ENCODE data around the gene TTC21A.
"Not testable (repeated sequence)": the region's sequence is repeated elsewhere in the genome, so short reads cannot be mapped to it uniquely, and the experiment has no call there.

The TTC21A gene

DNA sequence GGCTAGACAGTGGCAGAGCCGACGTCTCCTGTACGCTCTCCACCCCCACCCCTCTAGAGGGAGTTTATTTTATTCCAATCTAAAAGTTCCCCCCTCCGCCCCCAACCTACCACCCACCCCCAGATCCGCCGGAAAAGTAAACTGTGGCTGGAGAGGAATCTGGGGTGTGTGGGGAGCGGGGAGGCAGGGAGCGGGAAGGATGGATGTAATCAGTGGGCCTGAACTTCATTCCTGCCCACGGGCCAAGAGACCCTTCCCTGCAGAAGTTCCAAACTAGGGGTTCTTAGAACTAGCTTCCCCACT is 46.4 kb downstream of the TTC21A start:
- DNase-seq, result no peak

DNA sequence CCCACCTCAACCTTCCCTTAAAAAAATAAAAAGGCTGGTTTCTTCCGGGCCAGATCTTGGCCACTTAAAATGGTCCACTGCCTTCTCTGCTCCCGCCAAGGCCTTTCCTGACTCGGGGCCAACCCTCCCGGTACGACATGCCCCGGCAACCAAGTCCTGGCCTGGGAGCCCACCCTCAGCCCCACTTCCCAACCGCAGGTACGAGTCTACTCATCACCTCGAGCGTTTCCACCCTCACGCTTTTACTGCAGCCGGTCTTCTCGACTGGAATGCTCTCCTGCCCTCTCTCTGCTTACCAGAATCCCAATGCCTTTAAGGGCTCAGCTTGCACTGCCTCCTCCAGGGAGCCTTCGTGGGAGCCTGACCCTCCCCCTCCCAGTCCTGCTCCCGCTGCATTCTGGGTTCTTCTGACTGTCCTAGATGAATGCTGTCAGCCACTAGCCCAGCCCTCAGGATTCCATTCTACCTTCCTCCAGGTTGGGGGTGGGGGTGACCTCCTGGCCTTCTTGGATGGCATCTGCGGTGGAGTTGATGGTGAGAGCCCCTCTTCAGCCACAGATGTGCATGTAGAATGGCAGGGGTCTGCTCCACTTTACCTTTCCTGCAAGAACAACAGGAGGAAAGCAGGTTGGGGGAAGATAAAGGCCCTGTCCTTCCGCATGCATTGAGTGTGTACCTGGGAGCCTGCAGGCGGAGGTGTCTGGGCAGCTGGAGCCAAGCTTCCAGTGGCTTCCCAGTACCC is 47.0 kb downstream of the TTC21A start:
- DNase-seq, result no peak

DNA sequence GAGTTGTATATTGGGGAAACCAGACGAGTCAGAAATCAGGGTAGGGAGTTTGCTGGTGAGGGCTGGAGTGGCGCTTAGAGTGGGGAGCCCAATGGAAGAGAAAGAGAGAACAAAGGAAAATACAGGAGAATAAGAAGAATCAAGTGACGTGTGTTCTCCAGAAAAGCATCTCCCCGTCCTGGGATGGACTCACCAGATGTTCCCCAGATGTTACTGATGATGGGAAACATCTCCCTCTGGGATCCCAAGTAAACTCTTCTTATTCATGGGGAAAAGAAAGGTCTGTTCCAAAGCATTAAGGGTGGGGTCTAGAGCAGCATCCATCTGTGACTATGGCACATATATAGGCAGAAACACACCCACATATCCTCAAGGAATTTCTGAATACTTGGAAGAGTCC is 48.9 kb downstream of the TTC21A start:
- DNase-seq, result no peak

DNA sequence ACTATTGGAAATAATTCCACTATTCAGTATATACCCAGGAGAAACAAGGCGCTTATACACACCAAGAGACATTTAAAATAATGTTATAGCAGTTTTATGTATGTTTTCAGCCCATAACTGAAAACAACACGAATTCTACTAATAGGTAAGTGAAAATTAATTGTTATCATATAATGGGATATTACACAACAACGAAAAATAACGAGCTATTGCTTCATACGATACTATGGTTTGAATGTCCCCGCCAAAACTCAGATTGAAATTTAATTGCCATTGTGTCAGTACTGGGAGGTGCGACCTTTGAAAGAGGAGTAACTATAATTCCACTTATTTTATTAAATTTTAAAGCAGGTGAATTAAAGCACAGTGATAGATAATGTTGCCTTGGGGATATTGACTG is 49.9 kb downstream of the TTC21A start:
- DNase-seq, result no peak

DNA sequence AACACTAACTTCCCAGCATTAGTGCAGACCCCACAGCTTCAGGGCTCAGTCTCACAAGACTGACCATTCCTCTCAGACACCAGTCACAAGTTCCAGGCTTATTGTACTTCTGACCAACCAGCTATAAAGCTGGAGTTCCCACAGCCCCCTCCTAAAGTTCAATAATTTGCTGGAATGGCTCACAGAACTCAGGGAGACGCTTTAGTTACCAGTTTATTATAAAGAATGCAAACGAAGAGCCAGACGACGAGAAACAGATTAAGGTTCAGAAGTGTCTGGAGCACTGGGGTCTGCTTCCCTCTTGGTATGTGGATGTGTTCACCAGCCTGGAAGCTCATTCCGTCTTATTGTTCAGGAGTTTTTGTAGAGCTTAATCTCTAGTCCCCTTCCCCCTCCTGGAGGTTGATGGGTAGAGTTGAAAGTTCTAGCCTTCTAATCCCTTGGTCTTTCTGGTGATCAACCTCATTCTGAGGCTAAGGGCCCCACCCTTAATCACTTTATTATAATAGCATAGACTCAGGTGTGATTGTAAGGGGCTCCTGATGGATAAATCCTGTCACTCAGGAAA is 50.8 kb downstream of the TTC21A start:
- no peak for DNase-seq

DNA sequence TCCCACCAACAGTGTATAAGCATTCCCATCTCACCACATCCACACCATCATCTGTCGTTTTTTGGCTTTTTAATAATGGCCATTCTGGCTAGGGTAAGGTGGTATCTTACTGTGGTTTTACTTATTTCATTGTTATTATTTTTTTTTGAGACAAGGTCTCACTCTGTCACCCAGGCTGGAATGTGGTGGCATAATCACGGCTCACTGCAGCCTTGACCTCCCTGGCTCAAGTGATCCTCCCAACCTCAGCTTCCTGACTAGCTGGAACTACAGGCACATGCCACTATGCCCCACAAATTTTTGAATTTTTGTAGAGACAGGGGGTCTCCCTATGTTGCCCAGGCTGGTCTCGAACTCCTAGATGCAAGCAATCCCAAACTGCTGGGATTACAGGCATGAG is 56.9 kb downstream of the TTC21A start:
- no peak for DNase-seq

DNA sequence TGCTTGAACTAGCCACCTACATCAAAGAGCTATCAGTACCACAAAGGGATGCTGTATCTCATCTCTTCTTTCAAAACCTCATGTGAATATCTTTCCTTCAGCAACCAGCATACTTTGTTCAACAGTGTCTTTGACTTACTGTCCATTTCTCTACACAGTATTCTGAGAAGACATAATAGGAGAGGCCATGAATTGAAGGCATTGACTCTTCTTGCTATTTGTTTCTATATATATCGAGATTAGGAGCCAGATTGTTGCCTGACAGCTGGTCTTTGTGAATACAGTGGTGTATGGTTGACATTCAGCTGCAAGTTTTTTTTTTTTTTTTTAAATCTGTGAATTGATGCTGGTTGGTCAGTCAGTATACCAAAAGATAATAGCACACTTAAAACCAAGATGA is 58.0 kb downstream of the TTC21A start:
- DNase-seq, result no peak

DNA sequence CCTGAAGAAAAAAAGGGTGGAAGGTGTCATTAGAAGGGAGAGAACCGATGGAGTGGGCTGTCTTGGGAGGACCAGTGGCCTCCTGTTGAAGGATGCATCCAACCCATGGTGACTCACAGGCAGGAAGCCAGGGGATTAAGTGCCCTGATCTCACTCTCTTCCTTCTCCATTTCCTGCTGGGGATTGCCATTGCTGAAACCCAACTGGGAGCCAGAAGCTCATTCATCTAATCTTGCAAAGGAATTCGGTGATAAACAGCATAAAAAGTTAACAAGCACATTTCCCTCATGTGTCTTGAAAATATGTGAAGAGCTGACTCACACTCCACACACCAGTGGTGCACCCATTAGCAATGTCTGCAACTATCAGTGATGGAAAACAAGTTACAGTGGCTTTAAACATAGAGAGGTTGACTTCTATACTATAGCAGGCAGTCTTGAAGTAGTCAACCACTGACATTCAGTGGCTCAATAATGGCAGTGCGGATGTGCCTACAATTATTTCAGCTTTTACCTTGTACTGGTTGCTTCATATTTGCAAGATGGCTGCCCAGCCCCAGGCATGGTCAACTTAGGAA is 58.7 kb downstream of the TTC21A start:
- DNase-seq, result no peak

DNA sequence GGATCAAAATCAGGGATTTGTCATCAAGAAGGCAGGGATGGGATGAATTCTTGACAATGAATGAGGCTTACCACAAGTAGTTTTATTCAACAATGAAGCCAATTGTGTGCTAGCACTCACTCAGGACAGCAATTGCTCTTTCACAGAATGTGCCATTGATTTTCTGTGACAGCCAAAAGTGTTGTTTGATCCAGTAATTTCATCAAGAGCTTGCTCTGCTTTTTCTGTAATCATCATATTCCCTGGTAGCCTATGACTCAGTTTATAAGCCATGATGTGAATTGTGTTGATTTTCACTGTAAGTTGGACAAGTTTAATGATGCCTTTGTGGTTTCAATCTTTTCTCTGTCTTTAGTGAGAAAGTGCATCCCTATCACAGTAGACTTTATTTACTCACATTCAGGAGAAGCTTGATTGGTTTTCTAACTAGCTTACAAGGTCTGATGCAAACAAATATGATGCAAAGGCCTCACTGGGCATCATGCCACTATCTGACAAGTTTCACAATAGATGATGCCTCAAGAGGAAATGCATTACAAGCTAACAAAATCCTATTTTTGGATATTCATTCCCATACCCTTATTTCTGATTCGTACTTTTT is 59.6 kb downstream of the TTC21A start:
- no peak for DNase-seq

DNA sequence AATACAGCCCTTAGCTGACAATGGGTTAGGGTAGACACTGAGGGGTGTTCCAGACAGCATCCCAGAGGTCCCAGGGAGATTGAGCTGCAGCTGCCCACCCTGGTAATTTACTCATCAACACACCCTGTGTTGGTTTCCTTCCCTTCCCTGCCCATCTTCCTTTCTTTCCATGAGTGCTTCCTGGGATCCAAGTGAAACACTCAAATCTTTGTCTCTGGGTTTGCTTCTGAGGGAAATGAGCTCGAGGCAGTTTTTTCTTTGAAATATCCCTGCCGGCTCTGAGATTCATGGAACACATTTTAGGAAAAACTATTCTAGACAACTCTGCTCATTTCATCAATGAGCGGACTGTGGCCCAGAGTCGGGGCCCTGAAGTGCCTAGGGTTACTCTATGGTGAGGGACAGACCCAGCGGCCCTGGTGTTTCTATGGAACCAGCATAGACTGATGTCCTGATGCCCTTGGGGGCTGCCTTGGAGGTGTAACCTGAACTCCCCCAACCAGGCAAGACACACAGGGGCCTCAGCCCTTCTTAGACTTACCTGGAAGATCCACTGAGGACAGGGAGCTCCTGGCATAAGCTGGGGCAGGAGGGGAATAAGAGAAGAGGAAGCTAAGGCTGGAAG is 60.8 kb downstream of the TTC21A start:
- DNase-seq, result no peak

DNA sequence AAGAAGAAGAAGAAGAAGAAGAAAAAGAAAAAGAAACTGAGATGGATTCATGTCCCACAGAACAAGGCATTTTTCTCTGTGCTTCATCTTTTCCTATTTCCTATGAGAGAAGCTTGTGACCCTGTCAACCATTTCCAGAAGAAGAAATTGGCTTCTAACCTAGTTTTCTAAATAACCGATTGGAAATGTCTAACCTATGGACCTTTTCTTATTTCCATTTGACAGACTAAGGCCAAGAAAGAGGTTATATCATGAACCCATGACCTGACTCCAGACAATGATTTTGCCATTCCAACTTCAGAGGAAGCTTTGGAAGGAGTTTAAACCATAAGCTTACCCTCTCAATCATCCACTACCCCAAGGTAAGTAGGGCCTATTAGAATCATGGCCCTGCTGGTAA is 62.2 kb downstream of the TTC21A start:
- no peak for DNase-seq

DNA sequence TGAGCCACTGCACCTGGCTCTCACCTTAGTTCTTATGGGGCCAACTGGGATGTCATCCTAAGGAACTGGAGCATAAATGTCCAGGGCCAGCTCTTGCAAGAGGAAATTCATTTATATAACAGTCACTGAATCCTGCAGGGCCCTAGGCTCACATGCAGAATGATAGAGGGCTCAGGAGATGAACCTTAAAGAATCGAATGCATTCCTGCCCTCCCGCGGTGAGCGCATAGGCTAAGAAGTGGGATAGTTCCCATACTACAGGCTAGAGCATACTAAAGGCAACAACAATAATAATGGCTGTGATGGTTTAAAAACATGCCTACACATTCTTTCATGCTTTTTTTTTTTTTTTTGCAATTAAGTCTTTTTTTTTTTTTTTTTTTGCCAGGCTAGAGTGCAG is 63.0 kb downstream of the TTC21A start:
- DNase-seq, result no peak

DNA sequence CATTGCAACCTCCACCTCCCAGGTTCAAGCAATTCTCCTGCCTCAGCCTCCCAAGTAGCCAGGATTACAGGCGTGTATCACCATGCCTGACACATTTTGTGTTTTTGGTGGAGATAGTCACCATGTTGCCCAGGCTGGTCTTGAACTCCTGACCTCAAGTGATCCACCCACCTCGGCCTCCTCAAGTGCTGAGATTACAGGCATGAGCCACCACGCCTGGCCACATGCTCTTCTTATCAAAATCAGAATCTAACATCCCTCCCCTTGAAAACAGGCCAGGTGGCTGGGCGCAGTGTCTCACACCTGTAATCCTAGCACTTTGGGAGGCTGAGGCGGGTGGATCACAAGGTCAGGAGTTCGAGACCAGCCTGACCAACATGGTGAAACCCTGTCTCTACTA is 63.4 kb downstream of the TTC21A start:
- not testable (repeated sequence) for DNase-seq

DNA sequence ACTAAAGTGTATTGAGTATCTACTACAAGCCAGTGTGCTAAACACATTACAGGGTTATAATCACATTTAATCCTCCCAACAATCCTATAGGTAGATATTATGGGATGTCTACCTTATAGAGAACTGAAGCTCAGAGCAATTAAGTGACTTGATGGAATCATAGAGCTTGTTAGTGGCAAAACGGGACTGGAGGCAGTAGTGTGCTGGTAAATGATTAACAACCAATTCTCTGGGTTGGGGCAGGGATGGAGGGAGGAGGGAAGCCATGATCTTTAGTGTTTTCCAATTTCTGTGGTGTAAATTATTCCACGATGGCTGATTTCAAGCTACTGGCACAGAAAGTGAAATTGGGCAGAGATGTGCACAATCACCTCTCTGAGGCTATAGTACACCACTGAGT is 64.4 kb downstream of the TTC21A start:
- no peak for DNase-seq

DNA sequence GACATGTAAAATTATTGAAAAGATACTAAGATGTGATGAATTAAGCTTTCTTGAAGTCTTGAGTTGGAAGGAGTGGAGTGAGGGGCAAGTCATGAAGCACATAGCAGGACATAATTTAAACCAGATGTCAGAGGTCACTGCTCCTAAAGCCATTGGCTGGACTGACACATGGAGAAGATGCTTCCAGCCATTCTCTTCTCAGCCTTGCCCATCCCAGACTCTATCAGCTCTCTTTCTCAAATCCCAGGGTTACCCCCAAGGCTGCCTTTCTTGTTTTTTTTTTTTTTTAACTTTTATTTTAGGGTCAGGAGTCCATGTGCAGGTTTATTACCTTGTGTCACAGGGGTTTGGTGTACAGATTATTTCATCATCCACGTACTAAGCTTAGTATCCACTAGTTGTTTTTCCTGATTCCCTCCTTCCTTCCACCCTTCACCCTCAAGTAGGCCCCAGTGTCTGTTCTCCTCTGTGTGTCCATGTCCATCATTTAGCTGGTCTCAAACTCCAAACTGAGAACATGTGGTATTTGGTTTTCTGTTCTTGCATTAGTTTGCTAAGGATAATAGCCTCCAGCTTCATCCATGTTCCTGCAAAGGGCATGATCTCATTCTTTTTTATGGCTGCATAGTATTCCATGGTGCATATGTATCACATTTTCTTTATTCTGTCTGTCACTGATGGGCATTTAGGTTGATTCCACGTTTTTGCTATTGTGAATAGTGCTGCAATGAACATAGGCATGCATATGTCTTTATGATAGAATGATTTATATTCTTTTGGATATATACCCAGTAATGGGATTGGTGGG is 66.0 kb downstream of the TTC21A start:
- no peak for DNase-seq

DNA sequence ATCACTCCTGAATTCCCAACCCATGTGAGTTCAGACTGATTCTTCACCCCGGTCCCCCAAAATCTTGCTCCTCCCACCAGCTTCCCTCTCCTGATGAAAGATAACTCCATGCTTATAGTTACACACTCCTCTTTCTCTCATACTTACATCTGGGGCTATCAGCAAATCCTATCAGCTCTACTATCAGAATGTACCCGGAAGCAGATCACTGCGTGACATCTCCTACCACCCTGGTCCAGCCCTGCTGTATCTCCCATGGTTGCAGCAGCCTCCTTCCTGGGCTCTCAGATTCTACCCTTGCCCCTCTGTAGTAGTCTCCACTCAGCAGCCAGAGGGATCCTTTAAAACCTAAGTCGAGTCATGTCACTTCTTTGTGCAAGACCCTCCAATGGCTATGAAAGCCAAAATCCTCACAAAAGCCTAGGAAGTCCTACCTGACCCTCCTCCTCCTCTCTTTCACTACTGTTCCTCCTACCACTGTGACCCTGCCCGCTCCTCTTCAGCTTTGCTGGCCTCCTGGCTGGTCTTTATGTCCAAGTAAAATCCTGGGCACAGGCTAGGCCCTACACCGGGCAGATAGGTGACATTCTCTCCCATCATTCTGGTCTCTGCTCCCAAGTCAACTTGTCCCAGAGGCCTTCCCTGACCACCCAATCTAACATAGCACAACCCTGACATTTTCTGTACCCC is 68.7 kb downstream of the TTC21A start:
- DNase-seq, result no peak

DNA sequence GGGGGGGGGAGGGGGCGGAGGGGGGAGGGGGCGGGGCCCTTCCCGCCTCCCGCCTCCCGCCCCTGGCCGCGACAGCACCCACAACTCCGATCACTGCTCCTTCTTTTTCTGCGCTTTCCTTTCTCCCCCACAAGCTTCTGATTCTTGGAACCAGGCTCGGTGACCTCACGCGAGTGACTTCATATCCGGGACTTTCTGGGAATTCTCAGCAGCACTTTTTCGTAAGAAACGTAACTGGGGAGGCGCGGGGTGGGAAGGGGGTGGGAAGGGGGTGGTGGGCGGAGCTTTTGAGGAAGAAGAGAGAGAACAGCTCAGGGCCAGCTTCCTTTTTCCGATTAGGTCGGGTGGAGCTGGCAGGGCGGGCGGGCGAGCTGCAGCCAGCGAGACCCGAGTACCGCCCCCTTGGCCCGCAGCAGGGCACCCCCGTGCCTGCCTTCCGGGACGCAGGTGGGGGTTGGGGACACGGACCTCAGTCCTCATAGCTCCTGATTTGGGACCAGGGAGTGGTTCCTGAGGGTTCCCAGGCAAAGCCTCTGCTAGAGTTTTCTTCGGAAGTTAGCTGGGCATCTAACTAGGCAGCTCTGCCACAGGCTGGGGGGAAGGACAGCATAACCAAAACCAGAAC is 70.3 kb downstream of the TTC21A start:
- DNase-seq, result no peak

DNA sequence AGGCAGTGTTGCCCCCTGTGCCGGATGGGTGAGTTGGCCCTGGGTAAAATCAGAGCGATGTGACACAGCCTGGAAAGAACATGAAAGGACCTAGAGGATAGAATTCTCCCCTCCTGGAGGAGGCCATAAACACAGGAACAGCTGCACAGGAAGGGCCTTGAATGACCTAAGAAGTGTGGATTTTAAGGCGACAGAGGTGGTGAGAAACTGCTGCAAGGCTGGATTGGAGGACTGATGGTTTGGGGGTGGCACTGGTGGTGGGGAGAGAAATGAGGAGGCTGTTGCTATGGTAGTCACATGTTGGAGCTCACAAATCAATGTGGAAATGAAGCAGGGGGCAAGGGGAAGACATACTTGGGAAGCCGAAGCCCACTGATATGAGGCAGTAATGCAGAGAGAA is 71.1 kb downstream of the TTC21A start:
- DNase-seq, result no peak

DNA sequence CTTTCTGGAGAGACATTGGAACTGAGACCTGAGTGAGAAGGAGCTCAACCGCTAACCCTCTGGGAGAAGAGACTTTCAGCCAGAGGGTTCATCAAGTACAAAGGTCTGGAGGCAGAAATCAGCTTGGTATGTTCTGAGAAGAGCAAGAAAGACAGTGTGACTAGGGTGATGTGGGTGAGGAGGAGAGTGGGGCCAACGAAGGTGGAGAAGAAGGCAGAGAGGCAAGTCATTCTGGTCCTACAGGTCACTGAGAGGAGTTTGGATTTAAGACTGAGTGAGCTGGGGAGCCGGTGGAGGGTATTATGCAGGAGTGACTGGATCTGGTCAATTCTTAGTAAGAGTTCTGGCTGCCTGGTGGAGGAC is 72.7 kb downstream of the TTC21A start:
- DNase-seq, result no peak

DNA sequence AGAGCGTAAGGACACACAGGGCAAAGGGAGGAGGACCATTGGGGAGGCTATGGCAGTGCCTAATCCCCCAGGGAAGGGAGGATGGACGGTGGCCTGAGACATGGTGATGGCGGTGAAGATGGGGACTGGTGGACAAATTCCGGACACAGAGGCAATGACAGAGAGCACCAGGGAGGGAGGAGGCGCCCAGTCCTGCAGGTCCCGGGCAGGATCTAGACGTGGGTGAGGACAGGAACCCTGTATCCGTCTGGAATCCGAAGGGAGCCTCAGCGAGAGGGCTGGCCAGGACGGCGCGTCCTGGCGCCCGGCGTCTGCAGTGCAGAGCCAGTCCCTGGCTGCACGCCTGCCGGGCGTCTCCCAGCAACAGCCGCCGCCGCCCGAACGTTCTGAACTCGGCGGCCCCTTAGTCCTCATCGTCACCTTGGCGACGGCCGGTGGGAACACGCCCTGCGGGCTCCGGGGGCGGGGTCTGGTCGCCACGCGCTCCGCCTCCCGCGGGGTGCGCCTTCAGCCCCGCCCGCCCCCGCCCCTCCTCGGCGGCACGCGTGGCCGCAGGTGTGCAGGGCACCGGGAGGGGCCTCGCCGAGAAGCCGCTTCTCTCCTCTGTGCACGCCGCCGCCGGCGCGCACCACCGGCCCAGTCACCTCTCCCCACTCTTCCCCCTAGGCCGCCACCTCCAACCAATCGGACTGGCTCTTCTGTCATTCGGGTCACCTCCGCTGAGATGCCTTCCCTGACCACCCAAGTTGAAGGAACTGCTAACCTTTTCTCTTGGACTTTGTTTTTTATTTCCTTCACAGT is 73.3 kb downstream of the TTC21A start:
- peak; percentile 78 for DNase-seq
